ENCODE results near the gene SH3BP1. TPM values are rescaled to one million over a fixed set of nuclear protein-coding genes. Genes with fewer than 3 reads are reported as not detected.

SH3BP1 gene
- total and polyA plus RNA-seq, 2 experiments from 2014 or later, result 9.5 to 46.7 TPM

DNA sequence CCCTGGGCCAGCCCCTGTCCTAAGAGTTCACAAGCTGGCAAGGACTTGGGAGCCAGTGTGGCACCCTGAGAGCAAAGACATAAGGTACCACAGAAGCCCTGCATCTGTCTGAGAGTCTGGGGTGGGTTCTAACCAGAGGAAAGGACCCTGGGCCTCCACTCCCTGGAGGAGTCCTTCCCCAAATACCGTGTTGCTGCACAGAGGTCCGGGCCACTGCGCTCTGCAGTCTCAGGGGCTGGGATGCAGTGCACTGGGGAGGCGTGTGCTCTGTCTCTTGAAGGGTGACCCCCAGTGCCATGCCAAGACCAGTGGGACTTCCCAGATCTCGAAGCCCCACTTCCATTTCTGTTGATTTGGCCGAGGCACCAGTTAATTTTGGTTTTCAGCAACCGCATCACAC lies 4.3 kb upstream of the SH3BP1 start:
- H3K27ac Mint-ChIP-seq, result no peak overlapping the region
- Histone ChIP-seq H3K4me1 (ENCODE audit: insufficient read depth) (peaks cover 27% of the 10 kb centered on the region), H3K79me2 (replicated peaks; ENCODE audit: insufficient read depth) (no peaks in the 10 kb centered on the region), H3K4me2 (no peak overlapping the region), H3K27ac (ENCODE audit: low read depth) (0 out of 2 replicates have a peak overlapping the region, but pooled peaks have one; percentile 90), H3K27me3 (ENCODE audit: insufficient read depth) (no peaks in the 10 kb centered on the region), H4K20me1 (replicated peaks; ENCODE audit: insufficient read depth) (no peaks in the 10 kb centered on the region; the same call in 1 of the 2 replicates), H2AFZ (no peak overlapping the region), H3F3A (replicated peaks; ENCODE audit: low read depth) (peaks cover 39% of the 10 kb centered on the region), H3K36me3 (ENCODE audit: insufficient read depth) (no peaks in the 10 kb centered on the region), H3K4me3 (no peak overlapping the region), H3K9me2 (ENCODE audit: insufficient read depth) (no peaks in the 10 kb centered on the region)
- ATAC-seq (no peak), DNase-seq (ENCODE audit: low spot score) (no peak)
- TF ChIP-seq, protein P1, sequence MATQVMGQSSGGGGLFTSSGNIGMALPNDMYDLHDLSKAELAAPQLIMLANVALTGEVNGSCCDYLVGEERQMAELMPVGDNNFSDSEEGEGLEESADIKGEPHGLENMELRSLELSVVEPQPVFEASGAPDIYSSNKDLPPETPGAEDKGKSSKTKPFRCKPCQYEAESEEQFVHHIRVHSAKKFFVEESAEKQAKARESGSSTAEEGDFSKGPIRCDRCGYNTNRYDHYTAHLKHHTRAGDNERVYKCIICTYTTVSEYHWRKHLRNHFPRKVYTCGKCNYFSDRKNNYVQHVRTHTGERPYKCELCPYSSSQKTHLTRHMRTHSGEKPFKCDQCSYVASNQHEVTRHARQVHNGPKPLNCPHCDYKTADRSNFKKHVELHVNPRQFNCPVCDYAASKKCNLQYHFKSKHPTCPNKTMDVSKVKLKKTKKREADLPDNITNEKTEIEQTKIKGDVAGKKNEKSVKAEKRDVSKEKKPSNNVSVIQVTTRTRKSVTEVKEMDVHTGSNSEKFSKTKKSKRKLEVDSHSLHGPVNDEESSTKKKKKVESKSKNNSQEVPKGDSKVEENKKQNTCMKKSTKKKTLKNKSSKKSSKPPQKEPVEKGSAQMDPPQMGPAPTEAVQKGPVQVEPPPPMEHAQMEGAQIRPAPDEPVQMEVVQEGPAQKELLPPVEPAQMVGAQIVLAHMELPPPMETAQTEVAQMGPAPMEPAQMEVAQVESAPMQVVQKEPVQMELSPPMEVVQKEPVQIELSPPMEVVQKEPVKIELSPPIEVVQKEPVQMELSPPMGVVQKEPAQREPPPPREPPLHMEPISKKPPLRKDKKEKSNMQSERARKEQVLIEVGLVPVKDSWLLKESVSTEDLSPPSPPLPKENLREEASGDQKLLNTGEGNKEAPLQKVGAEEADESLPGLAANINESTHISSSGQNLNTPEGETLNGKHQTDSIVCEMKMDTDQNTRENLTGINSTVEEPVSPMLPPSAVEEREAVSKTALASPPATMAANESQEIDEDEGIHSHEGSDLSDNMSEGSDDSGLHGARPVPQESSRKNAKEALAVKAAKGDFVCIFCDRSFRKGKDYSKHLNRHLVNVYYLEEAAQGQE (IDR thresholded peaks at IDR 0.05; ENCODE audit: unreplicated experiment), result no peak
- TF ChIP-seq, protein P2, sequence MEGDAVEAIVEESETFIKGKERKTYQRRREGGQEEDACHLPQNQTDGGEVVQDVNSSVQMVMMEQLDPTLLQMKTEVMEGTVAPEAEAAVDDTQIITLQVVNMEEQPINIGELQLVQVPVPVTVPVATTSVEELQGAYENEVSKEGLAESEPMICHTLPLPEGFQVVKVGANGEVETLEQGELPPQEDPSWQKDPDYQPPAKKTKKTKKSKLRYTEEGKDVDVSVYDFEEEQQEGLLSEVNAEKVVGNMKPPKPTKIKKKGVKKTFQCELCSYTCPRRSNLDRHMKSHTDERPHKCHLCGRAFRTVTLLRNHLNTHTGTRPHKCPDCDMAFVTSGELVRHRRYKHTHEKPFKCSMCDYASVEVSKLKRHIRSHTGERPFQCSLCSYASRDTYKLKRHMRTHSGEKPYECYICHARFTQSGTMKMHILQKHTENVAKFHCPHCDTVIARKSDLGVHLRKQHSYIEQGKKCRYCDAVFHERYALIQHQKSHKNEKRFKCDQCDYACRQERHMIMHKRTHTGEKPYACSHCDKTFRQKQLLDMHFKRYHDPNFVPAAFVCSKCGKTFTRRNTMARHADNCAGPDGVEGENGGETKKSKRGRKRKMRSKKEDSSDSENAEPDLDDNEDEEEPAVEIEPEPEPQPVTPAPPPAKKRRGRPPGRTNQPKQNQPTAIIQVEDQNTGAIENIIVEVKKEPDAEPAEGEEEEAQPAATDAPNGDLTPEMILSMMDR (conservative IDR thresholded peaks at IDR 0.05; ENCODE audit: low read depth in 2 of 2), result no peak
- TF ChIP-seq EZH2 (IDR thresholded peaks at IDR 0.05; ENCODE audit: low read depth, unreplicated experiment), result no peak
- TF ChIP-seq, protein P3, sequence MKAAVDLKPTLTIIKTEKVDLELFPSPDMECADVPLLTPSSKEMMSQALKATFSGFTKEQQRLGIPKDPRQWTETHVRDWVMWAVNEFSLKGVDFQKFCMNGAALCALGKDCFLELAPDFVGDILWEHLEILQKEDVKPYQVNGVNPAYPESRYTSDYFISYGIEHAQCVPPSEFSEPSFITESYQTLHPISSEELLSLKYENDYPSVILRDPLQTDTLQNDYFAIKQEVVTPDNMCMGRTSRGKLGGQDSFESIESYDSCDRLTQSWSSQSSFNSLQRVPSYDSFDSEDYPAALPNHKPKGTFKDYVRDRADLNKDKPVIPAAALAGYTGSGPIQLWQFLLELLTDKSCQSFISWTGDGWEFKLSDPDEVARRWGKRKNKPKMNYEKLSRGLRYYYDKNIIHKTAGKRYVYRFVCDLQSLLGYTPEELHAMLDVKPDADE (IDR thresholded peaks at IDR 0.05), result no peak
- TF ChIP-seq ZNF114 (CRISPR knock-in tag; IDR thresholded peaks at IDR 0.05), result no peak
- TF ChIP-seq ZNF331 (CRISPR knock-in tag; IDR thresholded peaks at IDR 0.05; ENCODE audit: low read depth), result no peak
- no peak for TF ChIP-seq EZH2phosphoT487 (IDR thresholded peaks at IDR 0.05; ENCODE audit: unreplicated experiment)
- TF ChIP-seq CREB1 (CRISPR knock-in tag; IDR thresholded peaks at IDR 0.05; ENCODE audit: low read depth), result no peak
- TF ChIP-seq JUNB (IDR thresholded peaks at IDR 0.05; ENCODE audit: unreplicated experiment), result no peak
- no peak for TF ChIP-seq POLR2AphosphoS5 (IDR thresholded peaks at IDR 0.05; ENCODE audit: low read depth)
- no peak for TF ChIP-seq NANOG (IDR thresholded peaks at IDR 0.05; ENCODE audit: borderline replicate concordance)
- no peak for TF ChIP-seq STAT1 (IDR thresholded peaks at IDR 0.05; ENCODE audit: unreplicated experiment)
- TF ChIP-seq, protein P4, sequence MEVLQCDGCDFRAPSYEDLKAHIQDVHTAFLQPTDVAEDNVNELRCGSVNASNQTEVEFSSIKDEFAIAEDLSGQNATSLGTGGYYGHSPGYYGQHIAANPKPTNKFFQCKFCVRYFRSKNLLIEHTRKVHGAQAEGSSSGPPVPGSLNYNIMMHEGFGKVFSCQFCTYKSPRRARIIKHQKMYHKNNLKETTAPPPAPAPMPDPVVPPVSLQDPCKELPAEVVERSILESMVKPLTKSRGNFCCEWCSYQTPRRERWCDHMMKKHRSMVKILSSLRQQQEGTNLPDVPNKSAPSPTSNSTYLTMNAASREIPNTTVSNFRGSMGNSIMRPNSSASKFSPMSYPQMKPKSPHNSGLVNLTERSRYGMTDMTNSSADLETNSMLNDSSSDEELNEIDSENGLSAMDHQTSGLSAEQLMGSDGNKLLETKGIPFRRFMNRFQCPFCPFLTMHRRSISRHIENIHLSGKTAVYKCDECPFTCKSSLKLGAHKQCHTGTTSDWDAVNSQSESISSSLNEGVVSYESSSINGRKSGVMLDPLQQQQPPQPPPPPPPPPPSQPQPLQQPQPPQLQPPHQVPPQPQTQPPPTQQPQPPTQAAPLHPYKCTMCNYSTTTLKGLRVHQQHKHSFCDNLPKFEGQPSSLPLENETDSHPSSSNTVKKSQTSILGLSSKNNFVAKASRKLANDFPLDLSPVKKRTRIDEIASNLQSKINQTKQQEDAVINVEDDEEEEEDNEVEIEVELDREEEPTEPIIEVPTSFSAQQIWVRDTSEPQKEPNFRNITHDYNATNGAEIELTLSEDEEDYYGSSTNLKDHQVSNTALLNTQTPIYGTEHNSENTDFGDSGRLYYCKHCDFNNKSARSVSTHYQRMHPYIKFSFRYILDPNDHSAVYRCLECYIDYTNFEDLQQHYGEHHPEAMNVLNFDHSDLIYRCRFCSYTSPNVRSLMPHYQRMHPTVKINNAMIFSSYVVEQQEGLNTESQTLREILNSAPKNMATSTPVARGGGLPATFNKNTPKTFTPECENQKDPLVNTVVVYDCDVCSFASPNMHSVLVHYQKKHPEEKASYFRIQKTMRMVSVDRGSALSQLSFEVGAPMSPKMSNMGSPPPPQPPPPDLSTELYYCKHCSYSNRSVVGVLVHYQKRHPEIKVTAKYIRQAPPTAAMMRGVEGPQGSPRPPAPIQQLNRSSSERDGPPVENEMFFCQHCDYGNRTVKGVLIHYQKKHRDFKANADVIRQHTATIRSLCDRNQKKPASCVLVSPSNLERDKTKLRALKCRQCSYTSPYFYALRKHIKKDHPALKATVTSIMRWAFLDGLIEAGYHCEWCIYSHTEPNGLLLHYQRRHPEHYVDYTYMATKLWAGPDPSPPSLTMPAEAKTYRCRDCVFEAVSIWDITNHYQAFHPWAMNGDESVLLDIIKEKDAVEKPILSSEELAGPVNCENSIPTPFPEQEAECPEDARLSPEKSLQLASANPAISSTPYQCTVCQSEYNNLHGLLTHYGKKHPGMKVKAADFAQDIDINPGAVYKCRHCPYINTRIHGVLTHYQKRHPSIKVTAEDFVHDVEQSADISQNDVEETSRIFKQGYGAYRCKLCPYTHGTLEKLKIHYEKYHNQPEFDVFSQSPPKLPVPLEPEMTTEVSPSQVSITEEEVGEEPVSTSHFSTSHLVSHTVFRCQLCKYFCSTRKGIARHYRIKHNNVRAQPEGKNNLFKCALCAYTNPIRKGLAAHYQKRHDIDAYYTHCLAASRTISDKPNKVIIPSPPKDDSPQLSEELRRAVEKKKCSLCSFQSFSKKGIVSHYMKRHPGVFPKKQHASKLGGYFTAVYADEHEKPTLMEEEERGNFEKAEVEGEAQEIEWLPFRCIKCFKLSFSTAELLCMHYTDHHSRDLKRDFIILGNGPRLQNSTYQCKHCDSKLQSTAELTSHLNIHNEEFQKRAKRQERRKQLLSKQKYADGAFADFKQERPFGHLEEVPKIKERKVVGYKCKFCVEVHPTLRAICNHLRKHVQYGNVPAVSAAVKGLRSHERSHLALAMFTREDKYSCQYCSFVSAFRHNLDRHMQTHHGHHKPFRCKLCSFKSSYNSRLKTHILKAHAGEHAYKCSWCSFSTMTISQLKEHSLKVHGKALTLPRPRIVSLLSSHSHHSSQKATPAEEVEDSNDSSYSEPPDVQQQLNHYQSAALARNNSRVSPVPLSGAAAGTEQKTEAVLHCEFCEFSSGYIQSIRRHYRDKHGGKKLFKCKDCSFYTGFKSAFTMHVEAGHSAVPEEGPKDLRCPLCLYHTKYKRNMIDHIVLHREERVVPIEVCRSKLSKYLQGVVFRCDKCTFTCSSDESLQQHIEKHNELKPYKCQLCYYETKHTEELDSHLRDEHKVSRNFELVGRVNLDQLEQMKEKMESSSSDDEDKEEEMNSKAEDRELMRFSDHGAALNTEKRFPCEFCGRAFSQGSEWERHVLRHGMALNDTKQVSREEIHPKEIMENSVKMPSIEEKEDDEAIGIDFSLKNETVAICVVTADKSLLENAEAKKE (CRISPR knock-in tag; IDR thresholded peaks at IDR 0.05), result no peak
- H3K27me3 Mint-ChIP-seq (ENCODE audit: insufficient read depth, low read depth, poor library complexity), result peaks cover 25% of the 10 kb centered on the region
- peaks cover 41% of the 10 kb centered on the region for H3K4me1 Mint-ChIP-seq
- H3K9me3 Mint-ChIP-seq, result no peaks in the 10 kb centered on the region
- no peaks in the 10 kb centered on the region; the same call in 2 of the 3 replicates for H3K36me3 Mint-ChIP-seq (ENCODE audit: low read depth)
- H3K4me3 Mint-ChIP-seq, result no peak overlapping the region

Data from GM23338 (cell line).